ENCODE data around the gene LRMDA. TPM values are rescaled to one million over a fixed set of nuclear protein-coding genes. Genes with fewer than 3 reads are reported as not detected.

LRMDA gene
- total and polyA plus RNA-seq, 2 of the 13 experiments (the other 11 are each of a cell fraction or from before 2014, with no cell fraction given): 13.4 to 22.0 TPM

DNA sequence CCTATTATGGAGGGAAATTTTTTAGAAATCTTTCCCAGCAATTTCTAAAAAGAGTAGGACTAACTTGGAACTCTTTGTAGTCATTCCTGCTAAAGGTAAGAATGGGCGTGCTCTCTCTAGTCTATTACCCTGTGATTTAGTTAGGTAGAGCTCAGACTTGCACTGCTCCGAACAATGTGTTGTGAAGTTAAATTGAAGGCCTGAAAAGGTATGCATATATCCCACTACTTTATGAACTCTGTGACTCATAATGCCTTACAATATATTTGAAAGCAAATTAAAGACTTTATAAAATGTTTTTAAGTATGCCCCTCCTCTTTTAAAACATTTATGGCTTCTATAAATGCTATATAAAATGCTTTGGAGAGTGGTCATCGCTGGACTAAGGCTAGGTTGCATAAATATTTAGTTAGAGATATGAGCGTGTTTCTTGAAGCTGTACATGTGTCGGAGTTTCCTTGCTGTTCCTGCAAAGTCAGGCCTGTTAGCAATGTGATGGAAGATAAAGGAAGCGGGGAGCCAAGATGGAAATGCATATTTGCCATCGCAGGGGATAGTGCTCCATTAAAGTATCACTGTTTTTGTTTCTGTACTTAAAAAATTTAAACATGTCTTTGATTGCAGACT is 761.4 kb downstream of the LRMDA start:
- ATAC-seq (no peak), DNase-seq (ENCODE audit: low spot score) (no peak), FAIRE-seq (no peak)
- Histone ChIP-seq H2AFZ (ENCODE audit: low read length) (no peak overlapping the region), H3K27me3 (ENCODE audit: control insufficient read depth in 1 of 2, insufficient read depth in 2 of 2, low read length in 2 of 2) (no peaks in the 10 kb centered on the region), H3K4me2 (ENCODE audit: low read depth, low read length) (no peak overlapping the region), H3K9ac (ENCODE audit: insufficient read depth, low read depth, low read length) (no peak overlapping the region), H3K4me3 (replicated peaks in 1 of 3; ENCODE audit: insufficient read depth in 1 of 3, low read depth in 2 of 3, low read length in 3 of 3) (no peak overlapping the region), H3K9me3 (ENCODE audit: low read length) (no peaks in the 10 kb centered on the region), H4K20me1 (ENCODE audit: insufficient read depth, low read length) (no peaks in the 10 kb centered on the region), H3K4me1 (ENCODE audit: insufficient read depth, low read length) (peaks cover 16% of the 10 kb centered on the region), H3K79me2 (ENCODE audit: insufficient read depth, low read length) (no peaks in the 10 kb centered on the region), H3K27ac (ENCODE audit: extremely low read length, insufficient read depth, low read length) (no peak overlapping the region), H3K36me3 (replicated peaks in 1 of 2; ENCODE audit: control insufficient read depth in 1 of 2, insufficient read depth in 2 of 2, low read length in 2 of 2) (no peaks in the 10 kb centered on the region)
- ChIA-PET POLR2A (no interaction called here), CTCF (ENCODE audit: low intra/inter-chr PET ratio, low total read pairs) (no interaction called here)
- intact Hi-C loops (cut with micrococcal nuclease; ENCODE audit: unreplicated experiment) (no loop called here), in situ Hi-C loops (cut with HindIII; ENCODE audit: extremely low pct_ligation_motif_present, low pct_unique_long_range_greater_than_20kb) (no loop called here)
- TF ChIP-seq DNMT3B (CRISPR knock-in tag; conservative IDR thresholded peaks at IDR 0.05) (no peak), ZNF17 (CRISPR knock-in tag; IDR thresholded peaks at IDR 0.05) (no peak)
- WGBS (ENCODE audit: low lambda C conversion rate): 94% methylated on average over 7 of the region's 7 CpGs
- BruUV-seq (replicated peaks): no TSS peak

- H3K27me3 ChIP-seq (ENCODE audit: control insufficient read depth in 1 of 2, insufficient read depth in 2 of 2, low read length in 2 of 2): no peaks in the 10 kb centered on the region
- no peak overlapping the region for H3K4me2 ChIP-seq (ENCODE audit: low read depth, low read length)
- ChIA-PET POLR2A (interaction anchor here (1.2 to 1.5 kb wide), 2 partner anchors 45 to 46 kb away, joined by 4 to 8 read pairs; no protein-coding TSS in a partner anchor), CTCF (ENCODE audit: low intra/inter-chr PET ratio, low total read pairs) (no interaction called here)
- DNase-seq (ENCODE audit: low spot score) (no peak), FAIRE-seq (no peak), ATAC-seq (no peak)
- intact Hi-C loops (cut with micrococcal nuclease; ENCODE audit: unreplicated experiment): no loop called here
- 72% methylated on average over 3 of the region's 3 CpGs for WGBS (ENCODE audit: low lambda C conversion rate)
- H3K4me1 ChIP-seq (ENCODE audit: insufficient read depth, low read length): peaks cover 25% of the 10 kb centered on the region
- no peaks in the 10 kb centered on the region for H3K36me3 ChIP-seq (replicated peaks in 1 of 2; ENCODE audit: control insufficient read depth in 1 of 2, insufficient read depth in 2 of 2, low read length in 2 of 2)
- H2AFZ ChIP-seq (ENCODE audit: low read length): no peak overlapping the region
- no peak overlapping the region for H3K27ac ChIP-seq (ENCODE audit: extremely low read length, insufficient read depth, low read length)
- H3K9ac ChIP-seq (ENCODE audit: insufficient read depth, low read depth, low read length): no peak overlapping the region
- H3K9me3 ChIP-seq (ENCODE audit: low read length): no peaks in the 10 kb centered on the region
- no peaks in the 10 kb centered on the region for H4K20me1 ChIP-seq (ENCODE audit: insufficient read depth, low read length)
- no TSS peak for BruUV-seq (replicated peaks)
- in situ Hi-C loops (cut with HindIII; ENCODE audit: extremely low pct_ligation_motif_present, low pct_unique_long_range_greater_than_20kb): no loop called here
- H3K4me3 ChIP-seq (replicated peaks in 1 of 3; ENCODE audit: insufficient read depth in 1 of 3, low read depth in 2 of 3, low read length in 3 of 3): no peak overlapping the region
- H3K79me2 ChIP-seq (ENCODE audit: insufficient read depth, low read length): no peaks in the 10 kb centered on the region
- TF ChIP-seq, protein P1, sequence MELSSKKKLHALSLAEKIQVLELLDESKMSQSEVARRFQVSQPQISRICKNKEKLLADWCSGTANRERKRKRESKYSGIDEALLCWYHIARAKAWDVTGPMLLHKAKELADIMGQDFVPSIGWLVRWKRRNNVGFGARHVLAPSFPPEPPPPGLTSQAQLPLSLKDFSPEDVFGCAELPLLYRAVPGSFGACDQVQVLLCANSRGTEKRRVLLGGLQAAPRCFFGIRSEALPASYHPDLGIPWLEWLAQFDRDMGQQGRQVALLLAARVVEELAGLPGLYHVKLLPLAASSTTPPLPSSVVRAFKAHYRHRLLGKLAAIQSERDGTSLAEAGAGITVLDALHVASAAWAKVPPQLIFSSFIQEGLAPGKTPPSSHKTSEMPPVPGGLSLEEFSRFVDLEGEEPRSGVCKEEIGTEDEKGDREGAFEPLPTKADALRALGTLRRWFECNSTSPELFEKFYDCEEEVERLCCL (CRISPR knock-in tag; IDR thresholded peaks at IDR 0.05; ENCODE audit: borderline replicate concordance): no peak
- TF ChIP-seq, protein P2, sequence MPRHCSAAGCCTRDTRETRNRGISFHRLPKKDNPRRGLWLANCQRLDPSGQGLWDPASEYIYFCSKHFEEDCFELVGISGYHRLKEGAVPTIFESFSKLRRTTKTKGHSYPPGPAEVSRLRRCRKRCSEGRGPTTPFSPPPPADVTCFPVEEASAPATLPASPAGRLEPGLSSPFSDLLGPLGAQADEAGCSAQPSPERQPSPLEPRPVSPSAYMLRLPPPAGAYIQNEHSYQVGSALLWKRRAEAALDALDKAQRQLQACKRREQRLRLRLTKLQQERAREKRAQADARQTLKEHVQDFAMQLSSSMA (CRISPR knock-in tag; IDR thresholded peaks at IDR 0.05): no peak
- TF ChIP-seq EHMT2 (IDR thresholded peaks at IDR 0.05; ENCODE audit: borderline replicate concordance, low read depth, low read length): no peak
- TF ChIP-seq ZNF232 (CRISPR knock-in tag; IDR thresholded peaks at IDR 0.05; ENCODE audit: borderline replicate concordance): no peak
- no peak for TF ChIP-seq ZNF768 (CRISPR knock-in tag; IDR thresholded peaks at IDR 0.05)
- no peak for TF ChIP-seq ZNF30 (CRISPR knock-in tag; IDR thresholded peaks at IDR 0.05)
- TF ChIP-seq, protein P3, sequence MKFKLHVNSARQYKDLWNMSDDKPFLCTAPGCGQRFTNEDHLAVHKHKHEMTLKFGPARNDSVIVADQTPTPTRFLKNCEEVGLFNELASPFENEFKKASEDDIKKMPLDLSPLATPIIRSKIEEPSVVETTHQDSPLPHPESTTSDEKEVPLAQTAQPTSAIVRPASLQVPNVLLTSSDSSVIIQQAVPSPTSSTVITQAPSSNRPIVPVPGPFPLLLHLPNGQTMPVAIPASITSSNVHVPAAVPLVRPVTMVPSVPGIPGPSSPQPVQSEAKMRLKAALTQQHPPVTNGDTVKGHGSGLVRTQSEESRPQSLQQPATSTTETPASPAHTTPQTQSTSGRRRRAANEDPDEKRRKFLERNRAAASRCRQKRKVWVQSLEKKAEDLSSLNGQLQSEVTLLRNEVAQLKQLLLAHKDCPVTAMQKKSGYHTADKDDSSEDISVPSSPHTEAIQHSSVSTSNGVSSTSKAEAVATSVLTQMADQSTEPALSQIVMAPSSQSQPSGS (CRISPR knock-in tag; IDR thresholded peaks at IDR 0.05): no peak
- TF ChIP-seq HIC2 (CRISPR knock-in tag; IDR thresholded peaks at IDR 0.05; ENCODE audit: low read depth): no peak
- TF ChIP-seq NFRKB (IDR thresholded peaks at IDR 0.05): no peak
- TF ChIP-seq NR3C1 (CRISPR knock-in tag; IDR thresholded peaks at IDR 0.05): no peak
Measured at GRCh38 chr10:76195654-76196390, 764.4 kb downstream of the LRMDA start.

All from HepG2 (cell line).